Cardiac fibroblast (primary cell): ENCODE results near the gene SLC6A6.

Source experiments
- DNase-seq, 2 donors: peaks; one replicate each; pipeline versions ENCODE4 v3.0.0 to v3.0.0-alpha.2; 2010; ENCODE audit warnings: low read depth in 2 of 2
- H3K4me3 ChIP-seq, 2 donors: replicated peaks in 1 of 2; 1 replicate in 1 of 2; 2 replicates in 1 of 2; pipeline ENCODE4 v1.5.1; 2011; ENCODE audit warnings: low read depth in 2 of 2, low read length in 2 of 2, mild to moderate bottlenecking in 2 of 2, moderate library complexity in 1 of 2
- CTCF ChIP-seq: IDR thresholded peaks from one replicate; pipeline ENCODE4 v1.5.1; 2011; ENCODE audit warnings: low read depth, mild to moderate bottlenecking, low read length, inconsistent platforms

Gene SLC6A6

GRCh38 chr3:14456794-14457193, 54.4 kb downstream of the SLC6A6 start:
- DNase-seq: no peak
- no peak for TF ChIP-seq CTCF
- no peak overlapping the region for H3K4me3 ChIP-seq

- no peak for TF ChIP-seq CTCF
- DNase-seq: no peak
- H3K4me3 ChIP-seq: no peak overlapping the region
These were observed 55.1 kb downstream of the SLC6A6 start for GRCh38 chr3:14457481-14457880.

DNA sequence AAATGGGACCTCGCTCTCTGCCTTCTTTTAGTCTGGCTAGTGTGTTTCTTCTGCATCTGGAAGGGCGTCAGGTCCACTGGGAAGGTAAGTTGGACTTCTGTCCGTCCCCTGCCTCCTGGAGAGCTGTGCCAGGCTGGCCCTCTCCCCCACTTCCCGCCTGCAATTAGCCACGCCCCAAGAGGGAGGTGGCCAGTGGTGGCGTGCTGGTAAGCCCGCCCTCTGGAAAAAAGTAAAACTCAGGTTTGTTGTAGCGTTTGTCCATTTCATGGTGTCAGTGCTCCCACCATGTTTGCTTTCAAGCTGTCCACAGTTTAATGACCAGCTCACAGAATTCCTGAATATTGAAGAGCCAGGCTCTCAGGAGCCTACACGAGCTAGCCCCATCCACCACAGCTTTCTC, 55.6 kb downstream of the SLC6A6 start:
- H3K4me3 ChIP-seq: no peak overlapping the region
- no peak for TF ChIP-seq CTCF
- DNase-seq: no peak

GRCh38 chr3:14458434-14459275, 56.2 kb downstream of the SLC6A6 start:
- H3K4me3 ChIP-seq: no peak overlapping the region
- no peak for DNase-seq
- TF ChIP-seq CTCF: no peak

DNA sequence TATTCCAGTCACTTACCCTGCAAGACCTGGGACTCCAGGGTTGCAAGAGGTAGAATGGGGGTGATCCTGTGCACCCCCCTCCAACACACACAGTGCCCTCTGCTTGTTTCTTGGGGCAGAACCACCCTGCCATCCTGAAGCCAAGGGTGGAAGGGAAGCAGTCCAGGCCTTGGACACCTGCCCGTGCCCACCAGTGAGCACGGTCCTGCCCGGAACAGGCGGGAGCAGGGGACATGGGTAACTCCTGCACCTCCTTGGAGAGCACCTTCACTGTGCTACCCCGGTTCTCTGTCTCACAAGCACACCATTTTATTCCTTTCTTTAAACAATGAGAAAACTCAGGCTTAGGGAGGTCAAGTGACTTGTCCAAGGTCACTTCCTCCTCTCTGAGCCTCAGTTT, 57.0 kb downstream of the SLC6A6 start:
- DNase-seq: no peak
- H3K4me3 ChIP-seq: no peak overlapping the region
- TF ChIP-seq CTCF: no peak

DNA sequence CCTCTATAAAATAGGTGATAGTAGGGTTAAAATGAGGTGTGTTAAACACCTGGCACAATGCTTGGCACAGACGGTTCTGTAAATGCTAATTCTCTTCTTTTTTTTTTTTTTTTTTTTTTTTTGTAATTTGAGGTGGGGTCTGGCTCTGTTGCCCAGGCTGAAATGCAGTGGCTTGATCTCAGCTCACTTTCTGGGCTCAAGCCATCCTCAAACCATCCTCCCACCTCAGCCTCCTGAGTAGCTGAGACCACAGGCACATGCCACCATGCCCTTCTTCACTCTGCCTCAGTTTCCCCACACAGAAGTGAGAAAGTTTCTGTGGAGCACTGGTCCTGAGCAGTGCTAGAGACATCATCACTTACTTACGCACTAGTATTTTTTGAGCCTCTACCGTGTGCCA, 57.4 kb downstream of the SLC6A6 start:
- no peak overlapping the region for H3K4me3 ChIP-seq
- DNase-seq: no peak
- no peak for TF ChIP-seq CTCF
